C4-2B (cell line): ENCODE results near the gene FUBP3.

ENCODE experiments used
- H3K27ac ChIP-seq: fragments of 450-650 bp; 2 replicates; pipeline ENCODE4 v1.5.1; 2017
- CTCF ChIP-seq: fragments of 450-650 bp; conservative IDR thresholded peaks from 2 replicates; pipeline ENCODE4 v1.5.1; 2017; ENCODE audit warnings: mild to moderate bottlenecking
- ZFX ChIP-seq: fragments of 450-650 bp; IDR thresholded peaks from 2 replicates; pipeline ENCODE4 v1.6.1; 2017

FUBP3 gene

DNA sequence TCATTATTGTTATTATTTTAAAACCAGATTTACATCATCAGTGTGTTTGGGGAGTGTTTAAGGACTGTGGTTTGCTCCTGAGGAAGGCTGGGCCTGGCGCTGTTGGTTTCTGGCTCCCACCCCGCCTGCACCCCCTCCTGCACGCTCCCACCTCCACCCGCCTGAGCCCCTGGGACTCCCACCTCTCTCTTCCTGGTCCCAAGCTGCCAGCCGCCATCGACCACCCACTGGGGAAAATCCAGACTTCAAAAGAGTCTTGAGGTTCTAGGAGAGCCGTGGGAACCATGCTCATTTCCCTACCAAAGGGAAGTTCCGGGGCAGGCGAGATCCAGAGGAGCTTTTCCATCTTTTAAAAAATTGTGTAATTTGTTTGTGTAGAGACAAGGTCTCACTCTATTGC is 35.0 kb upstream of the FUBP3 start:
- no peak for TF ChIP-seq CTCF
- TF ChIP-seq ZFX: no peak
- no peak overlapping the region for H3K27ac ChIP-seq

- TF ChIP-seq ZFX (no peak), CTCF (no peak)
- H3K27ac ChIP-seq: no peak overlapping the region
Observed at GRCh38 chr9:130548103-130548502, 31.3 kb upstream of the FUBP3 start.

DNA sequence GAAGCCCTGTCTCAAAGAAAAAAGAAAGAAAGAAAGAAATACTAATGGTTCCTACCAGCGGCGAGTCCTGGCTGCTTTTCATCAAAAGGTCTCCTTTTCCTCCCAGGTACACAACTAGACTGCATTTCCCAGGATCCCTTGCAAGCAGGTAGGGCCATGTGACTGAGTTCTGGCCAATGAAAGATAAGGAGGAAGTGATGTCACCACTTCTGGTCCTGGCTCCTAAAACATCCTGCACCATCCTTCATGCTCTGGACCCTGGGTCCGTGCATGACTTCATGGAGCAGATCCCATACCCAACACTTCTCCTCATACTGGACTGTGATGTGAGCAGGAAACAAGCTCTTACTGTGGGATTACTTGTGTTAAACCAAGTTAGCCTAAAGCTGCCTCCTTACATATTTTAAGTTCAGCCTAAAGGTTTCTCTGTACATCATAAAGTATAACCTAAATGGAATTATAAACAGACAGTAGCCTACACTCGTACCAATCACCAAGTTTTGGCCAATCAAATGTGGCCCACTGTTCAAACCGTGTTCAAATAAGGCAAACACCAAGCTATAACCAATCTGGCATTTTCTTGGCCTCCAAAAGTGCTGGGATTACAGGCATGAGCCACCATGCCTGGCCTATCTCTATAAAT is 30.2 kb upstream of the FUBP3 start:
- H3K27ac ChIP-seq: no peak overlapping the region
- TF ChIP-seq CTCF (no peak), ZFX (no peak)

GRCh38 chr9:130554606-130555005 is 24.8 kb upstream of the FUBP3 start:
- no peak overlapping the region for H3K27ac ChIP-seq
- no peak for TF ChIP-seq ZFX
- no peak for TF ChIP-seq CTCF

- TF ChIP-seq CTCF (no peak), ZFX (no peak)
- H3K27ac ChIP-seq: no peak overlapping the region
Observed at GRCh38 chr9:130555061-130555460, 24.3 kb upstream of the FUBP3 start.

- H3K27ac ChIP-seq: no peak overlapping the region
- TF ChIP-seq CTCF (no peak), ZFX (no peak)
Observed at GRCh38 chr9:130555968-130556367, 23.4 kb upstream of the FUBP3 start.

DNA sequence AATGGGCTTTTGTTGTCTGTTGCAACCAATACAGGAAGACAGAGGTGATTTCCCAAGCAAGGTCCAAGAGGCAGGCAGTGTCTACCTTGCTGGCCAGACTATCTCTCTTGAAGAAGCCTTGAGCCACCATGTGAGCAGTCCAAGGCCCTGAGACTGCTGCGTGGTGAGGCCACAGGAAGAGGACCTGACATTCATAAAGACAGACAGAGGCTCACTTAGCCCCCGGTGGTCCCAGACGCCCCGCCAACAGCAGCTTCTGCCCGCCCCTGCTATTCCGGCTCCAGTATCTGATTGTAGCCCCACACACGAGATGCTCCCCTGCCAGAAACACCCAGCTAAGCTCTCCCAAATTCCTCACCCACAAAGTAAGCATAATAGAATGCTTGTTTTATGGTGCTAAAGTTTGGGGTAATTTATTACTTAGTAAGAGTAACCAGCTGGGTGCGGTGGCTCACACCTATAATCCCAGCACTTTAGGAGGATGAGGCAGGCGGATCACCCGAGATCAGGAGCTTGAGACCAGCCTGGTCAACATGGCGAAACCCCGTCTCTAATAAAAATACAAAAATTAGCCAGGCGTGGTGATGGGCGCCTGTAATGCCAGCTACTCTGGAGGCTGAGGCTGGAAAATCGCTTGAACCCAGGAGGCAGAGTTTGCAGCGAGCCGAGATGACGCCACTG is 22.8 kb upstream of the FUBP3 start:
- H3K27ac ChIP-seq: no peak overlapping the region
- TF ChIP-seq CTCF (no peak), ZFX (no peak)
